ENCODE measurements around the gene PAWR.

GRCh38 chr12:79596719-79597350 lies 93.9 kb downstream of the PAWR start:
- TF ChIP-seq ZNF473 (tag by site-specific recombination; IDR thresholded peaks at IDR 0.05) (no peak), CTCF (tag by site-specific recombination; IDR thresholded peaks at IDR 0.05) (no peak), ZNF792 (tag by site-specific recombination; IDR thresholded peaks at IDR 0.05) (no peak), YY1 (tag by site-specific recombination; IDR thresholded peaks at IDR 0.05) (no peak), ZNF274 (IDR thresholded peaks at IDR 0.05; ENCODE audit: low read length) (no peak), ZNF274 (tag by site-specific recombination; IDR thresholded peaks at IDR 0.05; ENCODE audit: borderline replicate concordance) (no peak), ZNF280C (tag by site-specific recombination; IDR thresholded peaks at IDR 0.05) (no peak), REST (tag by site-specific recombination; IDR thresholded peaks at IDR 0.05) (no peak), ZNF16 (tag by site-specific recombination; IDR thresholded peaks at IDR 0.05; ENCODE audit: low read depth) (no peak), ZNF391 (tag by site-specific recombination; IDR thresholded peaks at IDR 0.05; ENCODE audit: borderline replicate concordance, low read depth) (no peak), PBX3 (CRISPR knock-in tag; IDR thresholded peaks at IDR 0.05) (no peak), ZNF223 (tag by site-specific recombination; IDR thresholded peaks at IDR 0.05) (no peak)
